ENCODE data around the gene RRAGB. TPM values are rescaled to one million over a fixed set of nuclear protein-coding genes. Genes with fewer than 3 reads are reported as not detected.
"Not testable (repeated sequence)": the region's sequence is repeated elsewhere in the genome, so short reads cannot be mapped to it uniquely, and the experiment has no call there.

Gene RRAGB
- total and polyA plus RNA-seq, 7 donors, result 3.7 to 41.4 (median 17.4) TPM

DNA sequence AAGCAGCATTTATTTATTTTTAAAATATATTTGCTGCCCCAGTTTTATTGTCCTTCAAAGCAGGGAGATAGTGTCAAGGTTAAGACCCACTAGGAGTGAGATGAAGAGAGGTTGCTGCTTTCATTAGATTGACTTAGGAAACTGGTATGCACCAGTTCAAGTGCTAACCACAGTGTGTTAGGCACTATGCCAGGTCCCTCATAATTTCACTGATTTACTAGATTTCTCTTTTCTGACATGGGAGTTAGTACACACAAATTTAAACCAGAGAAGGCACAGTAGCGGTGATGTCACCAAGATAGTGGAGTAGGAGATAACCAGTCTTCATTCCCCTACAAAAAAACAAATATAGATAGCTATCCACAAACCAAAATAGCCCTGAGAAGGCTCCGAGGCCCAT lies 14.3 kb downstream of the RRAGB start:
- intact Hi-C loops (cut with DNase I), result no loop called here
- no peak for DNase-seq
- Histone ChIP-seq H3K27me3 (no peaks in the 10 kb centered on the region), H3K4me3 (no peak overlapping the region), H3K9me3 (no peaks in the 10 kb centered on the region), H3K27ac (no peak overlapping the region), H3K36me3 (peaks cover 0 to 48% (median 0%) of the 10 kb centered on the region in 4 donors), H3K4me1 (no peaks in the 10 kb centered on the region)
- TF ChIP-seq CTCF (IDR thresholded peaks at IDR 0.05) (no peak), EP300 (IDR thresholded peaks at IDR 0.05) (no peak), POLR2A (IDR thresholded peaks at IDR 0.05) (no peak), POLR2AphosphoS5 (IDR thresholded peaks at IDR 0.05) (no peak)
- 94 to 95% methylated on average over 2 of the region's 2 CpGs for WGBS, 2 donors

DNA sequence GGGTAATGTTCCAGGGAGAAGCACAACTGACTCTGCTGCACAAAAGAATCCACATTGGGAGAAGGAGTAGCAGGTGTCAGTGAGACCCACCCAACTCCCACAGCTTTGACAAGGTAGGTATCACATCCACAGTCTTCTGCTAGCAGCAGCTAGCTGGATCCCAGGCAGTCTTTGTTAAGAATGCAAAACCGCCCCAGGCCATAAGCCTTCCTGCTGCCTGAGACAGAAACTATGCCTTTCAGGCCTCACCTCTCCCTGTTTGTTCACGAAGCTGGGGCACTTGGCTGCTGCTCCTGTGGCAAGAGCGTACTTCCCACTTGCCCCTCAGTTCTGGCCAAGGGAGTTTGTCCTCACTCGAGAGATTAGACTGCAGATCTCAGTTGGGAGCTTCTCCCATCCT lies 21.4 kb downstream of the RRAGB start:
- 96 to 97% methylated on average over 4 of the region's 4 CpGs for WGBS, 2 donors
- Histone ChIP-seq H3K36me3 (peaks cover 0 to 29% (median 4%) of the 10 kb centered on the region in 4 donors), H3K9me3 (no peaks in the 10 kb centered on the region), H3K27ac (no peak overlapping the region), H3K27me3 (peaks cover 0 to 3% (median 0%) of the 10 kb centered on the region in 3 donors), H3K4me3 (no peak overlapping the region), H3K4me1 (no peaks in the 10 kb centered on the region)
- TF ChIP-seq POLR2AphosphoS5 (IDR thresholded peaks at IDR 0.05) (no peak), POLR2A (IDR thresholded peaks at IDR 0.05) (no peak), CTCF (IDR thresholded peaks at IDR 0.05) (no peak), EP300 (IDR thresholded peaks at IDR 0.05) (no peak)
- DNase-seq, result no peak
- intact Hi-C loops (cut with DNase I), result no loop called here

- DNase-seq, result no peak
- no peaks in the 10 kb centered on the region for H3K9me3 ChIP-seq
- H3K27ac ChIP-seq, result no peak overlapping the region
- peaks cover 0 to 27% (median 4%) of the 10 kb centered on the region in 4 donors for H3K36me3 ChIP-seq
- H3K27me3 ChIP-seq, result peaks cover 0 to 2% (median 0%) of the 10 kb centered on the region in 3 donors
- intact Hi-C loops (cut with DNase I), result no loop called here
- H3K4me1 ChIP-seq, result no peaks in the 10 kb centered on the region
- TF ChIP-seq CTCF (IDR thresholded peaks at IDR 0.05) (no peak), POLR2A (IDR thresholded peaks at IDR 0.05) (no peak), EP300 (IDR thresholded peaks at IDR 0.05) (no peak), POLR2AphosphoS5 (IDR thresholded peaks at IDR 0.05) (no peak)
- 89 to 95% methylated on average over 2 of the region's 2 CpGs for WGBS, 2 donors
- H3K4me3 ChIP-seq, result no peak overlapping the region
Observed at GRCh38 chrX:55742649-55743048, 25.1 kb downstream of the RRAGB start.

- H3K9me3 ChIP-seq; H3K4me3 ChIP-seq; DNase-seq; intact Hi-C loops (cut with DNase I); H3K27ac ChIP-seq; H3K27me3 ChIP-seq; H3K4me1 ChIP-seq: not testable (repeated sequence)
- H3K36me3 ChIP-seq, result peaks cover 0 to 17% (median 1%) of the 10 kb centered on the region in 4 donors
- WGBS, 2 donors, result 93 to 97% methylated on average over 24 of the region's 24 CpGs
Observed at GRCh38 chrX:55748463-55748862, 30.9 kb downstream of the RRAGB start.

- Histone ChIP-seq H3K9me3 (no peaks in the 10 kb centered on the region), H3K4me1 (no peaks in the 10 kb centered on the region), H3K27ac (no peak overlapping the region), H3K4me3 (no peak overlapping the region), H3K36me3 (peaks cover 0 to 28% (median 4%) of the 10 kb centered on the region in 4 donors), H3K27me3 (no peaks in the 10 kb centered on the region)
- TF ChIP-seq CTCF (IDR thresholded peaks at IDR 0.05) (no peak), EP300 (IDR thresholded peaks at IDR 0.05) (no peak), POLR2A (IDR thresholded peaks at IDR 0.05) (no peak), POLR2AphosphoS5 (IDR thresholded peaks at IDR 0.05) (no peak)
- WGBS, 2 donors, result 95% methylated on average over 1 of the region's 1 CpG
- no peak for DNase-seq
- intact Hi-C loops (cut with DNase I), result no loop called here
Observed at GRCh38 chrX:55750256-55750655, 32.7 kb downstream of the RRAGB start.
